Measurements from ENCODE around the gene NDOR1. TPM values are rescaled to one million over a fixed set of nuclear protein-coding genes. Genes with fewer than 3 reads are reported as not detected.

NDOR1 gene
- total and polyA plus RNA-seq, 2 of the 8 experiments (the other 6 are each of a cell fraction or from before 2014, with no cell fraction given) = 25.7 to 32.3 TPM

GRCh38 chr9:137192859-137193258 is 12.6 kb upstream of the NDOR1 start (continued):
- TF ChIP-seq CHD7 (IDR thresholded peaks at IDR 0.05; ENCODE audit: insufficient replicate concordance, low read length) (no peak), KDM5A (IDR thresholded peaks at IDR 0.05; ENCODE audit: low read length) (no peak), RFX5 (IDR thresholded peaks at IDR 0.05; ENCODE audit: borderline replicate concordance, low read depth, low read length) (no peak), MAX (IDR thresholded peaks at IDR 0.05) (no peak), SIX5 (IDR thresholded peaks at IDR 0.05; ENCODE audit: low read depth, low read length) (no peak), CHD2 (IDR thresholded peaks at IDR 0.05; ENCODE audit: low read length) (no peak), FOSL1 (IDR thresholded peaks at IDR 0.05; ENCODE audit: insufficient read depth, low read depth, low read length) (no peak), POU5F1 (IDR thresholded peaks at IDR 0.05; ENCODE audit: low read depth, low read length) (no peak), E2F6 (IDR thresholded peaks at IDR 0.05) (no peak), KDM4A (IDR thresholded peaks at IDR 0.05; ENCODE audit: low read depth, low read length, severe bottlenecking) (no peak), CTBP2 (IDR thresholded peaks at IDR 0.05; ENCODE audit: borderline replicate concordance, insufficient read depth, insufficient read length, low read length) (no peak)

Data from H1 (cell line).